HepG2 (cell line): ENCODE data around the gene FIS1. TPM values are rescaled to one million over a fixed set of nuclear protein-coding genes. Genes with fewer than 3 reads are reported as not detected.

ENCODE experiments used
- MAFF ChIP-seq: IDR thresholded peaks from 2 replicates; pipeline ENCODE4 v1.6.1; 2011; ENCODE audit warnings: low read depth, low read length, improper control_type of control experiment
- MLLT10 ChIP-seq: sonication (generic); formaldehyde crosslinking; IDR thresholded peaks from 2 replicates; pipeline ENCODE4 v1.4.0; 2020; ENCODE audit warnings: missing genetic modification reagents
- PAF1 ChIP-seq: IDR thresholded peaks from 2 replicates; pipeline ENCODE4 v1.6.1; 2016; ENCODE audit warnings: missing genetic modification reagents, missing compliant biosample characterization
- SMAD1 ChIP-seq: sonication (generic); formaldehyde crosslinking; IDR thresholded peaks from 2 replicates; pipeline ENCODE4 v1.4.0; 2020; ENCODE audit warnings: missing genetic modification reagents, low read depth, mild to moderate bottlenecking, borderline replicate concordance
- ZC3H13 ChIP-seq: sonication (generic); formaldehyde crosslinking; IDR thresholded peaks from 2 replicates; pipeline ENCODE4 v1.8.1; 2023; ENCODE audit warnings: mild to moderate bottlenecking, missing genetic modification reagents, moderate library complexity
- ZNF790 ChIP-seq: sonication (generic); formaldehyde crosslinking; IDR thresholded peaks from 2 replicates; pipeline ENCODE4 v1.8.0; 2022; ENCODE audit warnings: missing genetic modification reagents, mild to moderate bottlenecking, borderline replicate concordance
- polyA plus RNA-seq, 8 experiments: library from polyadenylated mRNA; depleted of rRNA in 3 of 8; stranded (reverse) in 7 of 8; unstranded in 1 of 8; fragments of >200 nt; fragmentation: Illumina TruSeq in 4 of 8; extraction: Trizol in 4 of 8; gene quantifications; 2 replicates each; pipeline versions ENCODE4 v1.2.1 to v1.2.3, GENCODE V29; 2011 to 2016; ENCODE audit warnings: low read depth in 4 of 8, missing spikeins in 1 of 8, mixed read lengths in 1 of 8; ENCODE audit not compliant: insufficient read depth in 1 of 8
- total RNA-seq, 5 experiments: library from RNA; depleted of rRNA; stranded (reverse); fragments of >200 nt; fragmentation: Illumina TruSeq; extraction: Trizol; gene quantifications; 2 replicates each; pipeline ENCODE4 v1.2.3, GENCODE V29; 2016; ENCODE audit warnings: low read depth in 1 of 5
- TF ChIP-seq, protein P1 (sequence below): sonication (generic); formaldehyde crosslinking; IDR thresholded peaks from 2 replicates; pipeline ENCODE4 v1.4.0; 2020; ENCODE audit warnings: missing genetic modification reagents
- TF ChIP-seq, protein P2 (sequence below): sonication (generic); formaldehyde crosslinking; IDR thresholded peaks from 2 replicates; pipeline ENCODE4 v1.4.0; 2020; ENCODE audit warnings: low read depth, mild to moderate bottlenecking, missing genetic modification reagents
- TF ChIP-seq, protein P3 (sequence below): sonication (generic); formaldehyde crosslinking; IDR thresholded peaks from 2 replicates; pipeline ENCODE4 v1.4.0; 2020; ENCODE audit warnings: mild to moderate bottlenecking, missing genetic modification reagents
- TF ChIP-seq, protein P4 (sequence below): sonication (generic); formaldehyde crosslinking; IDR thresholded peaks from 2 replicates; pipeline ENCODE4 v1.4.0; 2020; ENCODE audit warnings: missing genetic modification reagents
- TF ChIP-seq, protein P5 (sequence below): sonication (generic); formaldehyde crosslinking; IDR thresholded peaks from 2 replicates; pipeline ENCODE4 v1.4.0; 2020; ENCODE audit warnings: mild to moderate bottlenecking, low read depth, missing genetic modification reagents
- TF ChIP-seq, protein P6 (sequence below): sonication (generic); formaldehyde crosslinking; IDR thresholded peaks from 2 replicates; pipeline ENCODE4 v1.4.0; 2020; ENCODE audit warnings: missing genetic modification reagents, low read depth, mild to moderate bottlenecking, borderline replicate concordance
- TF ChIP-seq, protein P7 (sequence below): conservative IDR thresholded peaks from 2 replicates; pipeline ENCODE4 v1.6.1; 2018; ENCODE audit warnings: missing genetic modification reagents

FIS1 gene
- total and polyA plus RNA-seq, 2 of the 13 experiments (the other 11 are each of a cell fraction or from before 2014, with no cell fraction given) = 97.5 to 101 TPM

DNA sequence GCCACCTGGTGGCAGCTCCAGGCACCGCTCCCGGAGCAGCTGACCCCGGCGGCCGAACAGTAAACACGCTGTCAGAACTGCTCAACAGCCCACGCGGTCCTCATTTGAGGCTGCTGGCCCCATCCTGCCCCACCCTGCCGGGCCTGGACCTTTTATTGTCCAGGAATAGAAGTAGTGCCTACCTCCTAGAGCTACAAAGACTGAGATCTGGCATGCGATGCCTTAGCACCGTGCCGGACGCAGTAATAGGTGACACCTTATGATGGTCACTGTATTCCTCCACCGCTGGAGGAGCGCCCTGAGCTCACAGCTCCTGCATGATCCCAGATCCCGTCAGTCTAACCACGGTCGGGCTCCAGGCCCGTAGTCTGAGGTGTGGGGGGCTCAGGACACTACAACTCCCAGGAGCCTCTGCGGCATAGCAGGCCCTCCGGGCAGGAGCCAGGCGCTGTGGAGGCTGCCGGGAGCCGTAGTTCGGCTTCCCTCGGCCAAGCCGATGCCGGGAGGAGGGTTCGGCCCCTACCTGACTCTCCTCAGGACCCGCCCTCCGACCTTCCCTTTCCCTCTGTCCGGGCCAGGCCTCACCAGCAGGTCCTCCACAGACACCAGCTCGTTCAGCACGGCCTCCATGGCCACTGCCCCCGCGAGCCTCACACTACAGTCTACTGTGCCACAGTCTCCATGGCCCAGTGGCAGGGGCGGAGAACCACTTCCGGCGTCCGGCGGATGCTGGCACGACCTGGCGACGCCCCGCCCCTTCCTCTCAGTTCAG lies at the start of gene FIS1 (continued):
- TF ChIP-seq, protein P1, sequence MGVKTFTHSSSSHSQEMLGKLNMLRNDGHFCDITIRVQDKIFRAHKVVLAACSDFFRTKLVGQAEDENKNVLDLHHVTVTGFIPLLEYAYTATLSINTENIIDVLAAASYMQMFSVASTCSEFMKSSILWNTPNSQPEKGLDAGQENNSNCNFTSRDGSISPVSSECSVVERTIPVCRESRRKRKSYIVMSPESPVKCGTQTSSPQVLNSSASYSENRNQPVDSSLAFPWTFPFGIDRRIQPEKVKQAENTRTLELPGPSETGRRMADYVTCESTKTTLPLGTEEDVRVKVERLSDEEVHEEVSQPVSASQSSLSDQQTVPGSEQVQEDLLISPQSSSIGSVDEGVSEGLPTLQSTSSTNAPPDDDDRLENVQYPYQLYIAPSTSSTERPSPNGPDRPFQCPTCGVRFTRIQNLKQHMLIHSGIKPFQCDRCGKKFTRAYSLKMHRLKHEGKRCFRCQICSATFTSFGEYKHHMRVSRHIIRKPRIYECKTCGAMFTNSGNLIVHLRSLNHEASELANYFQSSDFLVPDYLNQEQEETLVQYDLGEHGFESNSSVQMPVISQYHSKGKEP (CRISPR knock-in tag) = 0 out of 2 replicates have a peak, but pooled peaks have one; percentile 68
- TF ChIP-seq, protein P2, sequence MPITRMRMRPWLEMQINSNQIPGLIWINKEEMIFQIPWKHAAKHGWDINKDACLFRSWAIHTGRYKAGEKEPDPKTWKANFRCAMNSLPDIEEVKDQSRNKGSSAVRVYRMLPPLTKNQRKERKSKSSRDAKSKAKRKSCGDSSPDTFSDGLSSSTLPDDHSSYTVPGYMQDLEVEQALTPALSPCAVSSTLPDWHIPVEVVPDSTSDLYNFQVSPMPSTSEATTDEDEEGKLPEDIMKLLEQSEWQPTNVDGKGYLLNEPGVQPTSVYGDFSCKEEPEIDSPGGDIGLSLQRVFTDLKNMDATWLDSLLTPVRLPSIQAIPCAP (CRISPR knock-in tag) = no peak
- TF ChIP-seq, protein P3, sequence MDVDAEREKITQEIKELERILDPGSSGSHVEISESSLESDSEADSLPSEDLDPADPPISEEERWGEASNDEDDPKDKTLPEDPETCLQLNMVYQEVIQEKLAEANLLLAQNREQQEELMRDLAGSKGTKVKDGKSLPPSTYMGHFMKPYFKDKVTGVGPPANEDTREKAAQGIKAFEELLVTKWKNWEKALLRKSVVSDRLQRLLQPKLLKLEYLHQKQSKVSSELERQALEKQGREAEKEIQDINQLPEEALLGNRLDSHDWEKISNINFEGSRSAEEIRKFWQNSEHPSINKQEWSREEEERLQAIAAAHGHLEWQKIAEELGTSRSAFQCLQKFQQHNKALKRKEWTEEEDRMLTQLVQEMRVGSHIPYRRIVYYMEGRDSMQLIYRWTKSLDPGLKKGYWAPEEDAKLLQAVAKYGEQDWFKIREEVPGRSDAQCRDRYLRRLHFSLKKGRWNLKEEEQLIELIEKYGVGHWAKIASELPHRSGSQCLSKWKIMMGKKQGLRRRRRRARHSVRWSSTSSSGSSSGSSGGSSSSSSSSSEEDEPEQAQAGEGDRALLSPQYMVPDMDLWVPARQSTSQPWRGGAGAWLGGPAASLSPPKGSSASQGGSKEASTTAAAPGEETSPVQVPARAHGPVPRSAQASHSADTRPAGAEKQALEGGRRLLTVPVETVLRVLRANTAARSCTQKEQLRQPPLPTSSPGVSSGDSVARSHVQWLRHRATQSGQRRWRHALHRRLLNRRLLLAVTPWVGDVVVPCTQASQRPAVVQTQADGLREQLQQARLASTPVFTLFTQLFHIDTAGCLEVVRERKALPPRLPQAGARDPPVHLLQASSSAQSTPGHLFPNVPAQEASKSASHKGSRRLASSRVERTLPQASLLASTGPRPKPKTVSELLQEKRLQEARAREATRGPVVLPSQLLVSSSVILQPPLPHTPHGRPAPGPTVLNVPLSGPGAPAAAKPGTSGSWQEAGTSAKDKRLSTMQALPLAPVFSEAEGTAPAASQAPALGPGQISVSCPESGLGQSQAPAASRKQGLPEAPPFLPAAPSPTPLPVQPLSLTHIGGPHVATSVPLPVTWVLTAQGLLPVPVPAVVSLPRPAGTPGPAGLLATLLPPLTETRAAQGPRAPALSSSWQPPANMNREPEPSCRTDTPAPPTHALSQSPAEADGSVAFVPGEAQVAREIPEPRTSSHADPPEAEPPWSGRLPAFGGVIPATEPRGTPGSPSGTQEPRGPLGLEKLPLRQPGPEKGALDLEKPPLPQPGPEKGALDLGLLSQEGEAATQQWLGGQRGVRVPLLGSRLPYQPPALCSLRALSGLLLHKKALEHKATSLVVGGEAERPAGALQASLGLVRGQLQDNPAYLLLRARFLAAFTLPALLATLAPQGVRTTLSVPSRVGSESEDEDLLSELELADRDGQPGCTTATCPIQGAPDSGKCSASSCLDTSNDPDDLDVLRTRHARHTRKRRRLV (CRISPR knock-in tag) = peak; percentile 68; the same call in 1 of the 2 replicates
- TF ChIP-seq, protein P4, sequence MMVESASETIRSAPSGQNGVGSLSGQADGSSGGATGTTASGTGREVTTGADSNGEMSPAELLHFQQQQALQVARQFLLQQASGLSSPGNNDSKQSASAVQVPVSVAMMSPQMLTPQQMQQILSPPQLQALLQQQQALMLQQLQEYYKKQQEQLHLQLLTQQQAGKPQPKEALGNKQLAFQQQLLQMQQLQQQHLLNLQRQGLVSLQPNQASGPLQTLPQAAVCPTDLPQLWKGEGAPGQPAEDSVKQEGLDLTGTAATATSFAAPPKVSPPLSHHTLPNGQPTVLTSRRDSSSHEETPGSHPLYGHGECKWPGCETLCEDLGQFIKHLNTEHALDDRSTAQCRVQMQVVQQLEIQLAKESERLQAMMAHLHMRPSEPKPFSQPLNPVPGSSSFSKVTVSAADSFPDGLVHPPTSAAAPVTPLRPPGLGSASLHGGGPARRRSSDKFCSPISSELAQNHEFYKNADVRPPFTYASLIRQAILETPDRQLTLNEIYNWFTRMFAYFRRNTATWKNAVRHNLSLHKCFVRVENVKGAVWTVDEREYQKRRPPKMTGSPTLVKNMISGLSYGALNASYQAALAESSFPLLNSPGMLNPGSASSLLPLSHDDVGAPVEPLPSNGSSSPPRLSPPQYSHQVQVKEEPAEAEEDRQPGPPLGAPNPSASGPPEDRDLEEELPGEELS (CRISPR knock-in tag) = peak; percentile 16; the same call in 1 of the 2 replicates
- TF ChIP-seq, protein P5, sequence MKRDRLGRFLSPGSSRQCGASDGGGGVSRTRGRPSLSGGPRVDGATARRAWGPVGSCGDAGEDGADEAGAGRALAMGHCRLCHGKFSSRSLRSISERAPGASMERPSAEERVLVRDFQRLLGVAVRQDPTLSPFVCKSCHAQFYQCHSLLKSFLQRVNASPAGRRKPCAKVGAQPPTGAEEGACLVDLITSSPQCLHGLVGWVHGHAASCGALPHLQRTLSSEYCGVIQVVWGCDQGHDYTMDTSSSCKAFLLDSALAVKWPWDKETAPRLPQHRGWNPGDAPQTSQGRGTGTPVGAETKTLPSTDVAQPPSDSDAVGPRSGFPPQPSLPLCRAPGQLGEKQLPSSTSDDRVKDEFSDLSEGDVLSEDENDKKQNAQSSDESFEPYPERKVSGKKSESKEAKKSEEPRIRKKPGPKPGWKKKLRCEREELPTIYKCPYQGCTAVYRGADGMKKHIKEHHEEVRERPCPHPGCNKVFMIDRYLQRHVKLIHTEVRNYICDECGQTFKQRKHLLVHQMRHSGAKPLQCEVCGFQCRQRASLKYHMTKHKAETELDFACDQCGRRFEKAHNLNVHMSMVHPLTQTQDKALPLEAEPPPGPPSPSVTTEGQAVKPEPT = 0 out of 2 replicates have a peak, but pooled peaks have one; percentile 53
- TF ChIP-seq, protein P6, sequence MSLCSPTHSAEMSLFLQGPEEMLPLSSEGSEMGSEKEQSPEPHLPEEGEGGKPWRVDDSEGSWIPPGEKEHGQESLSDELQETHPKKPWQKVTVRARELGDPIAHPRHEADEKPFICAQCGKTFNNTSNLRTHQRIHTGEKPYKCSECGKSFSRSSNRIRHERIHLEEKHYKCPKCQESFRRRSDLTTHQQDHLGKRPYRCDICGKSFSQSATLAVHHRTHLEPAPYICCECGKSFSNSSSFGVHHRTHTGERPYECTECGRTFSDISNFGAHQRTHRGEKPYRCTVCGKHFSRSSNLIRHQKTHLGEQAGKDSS (CRISPR knock-in tag) = peak; percentile 34; the same call in 1 of the 2 replicates
- TF ChIP-seq MLLT10 (CRISPR knock-in tag) = no peak
- TF ChIP-seq SMAD1 = no peak
- no peak for TF ChIP-seq MAFF
- peak; percentile 78; the same call in 1 of the 2 replicates for TF ChIP-seq ZNF790 (CRISPR knock-in tag)
- peak; percentile 17; the same call in 1 of the 2 replicates for TF ChIP-seq PAF1 (CRISPR knock-in tag)
- TF ChIP-seq, protein P7, sequence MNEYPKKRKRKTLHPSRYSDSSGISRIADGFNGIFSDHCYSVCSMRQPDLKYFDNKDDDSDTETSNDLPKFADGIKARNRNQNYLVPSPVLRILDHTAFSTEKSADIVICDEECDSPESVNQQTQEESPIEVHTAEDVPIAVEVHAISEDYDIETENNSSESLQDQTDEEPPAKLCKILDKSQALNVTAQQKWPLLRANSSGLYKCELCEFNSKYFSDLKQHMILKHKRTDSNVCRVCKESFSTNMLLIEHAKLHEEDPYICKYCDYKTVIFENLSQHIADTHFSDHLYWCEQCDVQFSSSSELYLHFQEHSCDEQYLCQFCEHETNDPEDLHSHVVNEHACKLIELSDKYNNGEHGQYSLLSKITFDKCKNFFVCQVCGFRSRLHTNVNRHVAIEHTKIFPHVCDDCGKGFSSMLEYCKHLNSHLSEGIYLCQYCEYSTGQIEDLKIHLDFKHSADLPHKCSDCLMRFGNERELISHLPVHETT = peak; percentile 29; the same call in 1 of the 2 replicates
- peak; percentile 91 for TF ChIP-seq ZC3H13 (CRISPR knock-in tag)
